HEK293 (cell line): ENCODE results near the gene NAP1L1.

Experiments used
- BCL11A ChIP-seq: fragments of 450-650 bp; formaldehyde crosslinking; IDR thresholded peaks from 2 replicates; pipeline ENCODE4 v1.5.1; 2016; ENCODE audit warnings: low read depth, missing biosample characterization, missing genetic modification characterization
- MZF1 ChIP-seq: fragments of 450-650 bp; formaldehyde crosslinking; IDR thresholded peaks from 2 replicates; pipeline ENCODE4 v1.5.1; 2017; ENCODE audit warnings: missing biosample characterization, missing genetic modification characterization, borderline replicate concordance
- TCF7L2 ChIP-seq: IDR thresholded peaks from 2 replicates; pipeline ENCODE4 v1.6.1; 2011; ENCODE audit warnings: low read depth, mild to moderate bottlenecking, inconsistent platforms, low read length, moderate library complexity, borderline replicate concordance
- WT1 ChIP-seq: fragments of 450-650 bp; formaldehyde crosslinking; IDR thresholded peaks from 2 replicates; pipeline ENCODE4 v1.5.1; 2016; ENCODE audit warnings: missing biosample characterization, missing genetic modification characterization
- YY1 ChIP-seq: fragments of 450-650 bp; formaldehyde crosslinking; IDR thresholded peaks from 2 replicates; pipeline ENCODE4 v1.5.1; 2018; ENCODE audit warnings: missing biosample characterization, missing genetic modification characterization
- ZNF248 ChIP-seq: fragments of 450-650 bp; formaldehyde crosslinking; IDR thresholded peaks from 2 replicates; pipeline ENCODE4 v1.5.1; 2017; ENCODE audit warnings: missing biosample characterization, missing genetic modification characterization
- ZNF510 ChIP-seq: fragments of 450-650 bp; formaldehyde crosslinking; IDR thresholded peaks from 2 replicates; pipeline ENCODE4 v1.5.1; 2018; ENCODE audit warnings: mild to moderate bottlenecking, missing genetic modification characterization, missing biosample characterization; ENCODE audit not compliant: insufficient replicate concordance
- ZNF830 ChIP-seq: fragments of 450-650 bp; IDR thresholded peaks from 2 replicates; pipeline ENCODE4 v1.5.0; 2018; ENCODE audit warnings: missing biosample characterization, missing genetic modification characterization, low read depth, mild to moderate bottlenecking, moderate library complexity
- ZNF837 ChIP-seq: fragments of 450-650 bp; formaldehyde crosslinking; IDR thresholded peaks from 2 replicates; pipeline ENCODE4 v1.5.1; 2016; ENCODE audit warnings: missing biosample characterization, missing genetic modification characterization
- TF ChIP-seq, protein P1 (sequence below): fragments of 450-650 bp; formaldehyde crosslinking; IDR thresholded peaks from 2 replicates; pipeline ENCODE4 v1.5.1; 2016; ENCODE audit warnings: missing biosample characterization, missing genetic modification characterization
- TF ChIP-seq, protein P2 (sequence below): fragments of 450-650 bp; formaldehyde crosslinking; IDR thresholded peaks from 2 replicates; pipeline ENCODE4 v1.5.1; 2016; ENCODE audit warnings: missing biosample characterization, missing genetic modification characterization, borderline replicate concordance
- TF ChIP-seq, protein P3 (sequence below): fragments of 450-650 bp; formaldehyde crosslinking; IDR thresholded peaks from 2 replicates; pipeline ENCODE4 v1.5.0; 2017; ENCODE audit warnings: missing biosample characterization, missing genetic modification characterization, borderline replicate concordance

DNA sequence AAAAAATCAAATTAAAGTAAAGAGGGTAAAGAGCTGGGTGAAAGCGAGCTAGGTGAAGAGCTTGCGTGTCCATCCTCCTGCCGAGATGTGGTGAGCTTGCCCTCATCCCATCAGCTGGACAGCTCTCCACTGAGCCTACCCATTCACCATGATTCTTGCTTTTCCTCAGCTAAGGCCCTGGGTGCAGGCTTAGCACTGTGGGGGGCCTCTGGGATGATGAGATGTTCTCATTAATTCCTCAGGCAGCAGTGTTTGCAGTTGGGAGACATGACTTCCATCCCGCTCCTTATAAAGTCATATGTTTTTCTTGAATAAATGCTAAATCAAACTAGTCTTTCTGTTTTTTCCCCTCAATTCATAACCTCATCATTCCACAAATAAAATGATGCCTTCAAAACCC is 70.9 kb downstream of the NAP1L1 start:
- TF ChIP-seq TCF7L2, result no peak
- TF ChIP-seq, protein P1, sequence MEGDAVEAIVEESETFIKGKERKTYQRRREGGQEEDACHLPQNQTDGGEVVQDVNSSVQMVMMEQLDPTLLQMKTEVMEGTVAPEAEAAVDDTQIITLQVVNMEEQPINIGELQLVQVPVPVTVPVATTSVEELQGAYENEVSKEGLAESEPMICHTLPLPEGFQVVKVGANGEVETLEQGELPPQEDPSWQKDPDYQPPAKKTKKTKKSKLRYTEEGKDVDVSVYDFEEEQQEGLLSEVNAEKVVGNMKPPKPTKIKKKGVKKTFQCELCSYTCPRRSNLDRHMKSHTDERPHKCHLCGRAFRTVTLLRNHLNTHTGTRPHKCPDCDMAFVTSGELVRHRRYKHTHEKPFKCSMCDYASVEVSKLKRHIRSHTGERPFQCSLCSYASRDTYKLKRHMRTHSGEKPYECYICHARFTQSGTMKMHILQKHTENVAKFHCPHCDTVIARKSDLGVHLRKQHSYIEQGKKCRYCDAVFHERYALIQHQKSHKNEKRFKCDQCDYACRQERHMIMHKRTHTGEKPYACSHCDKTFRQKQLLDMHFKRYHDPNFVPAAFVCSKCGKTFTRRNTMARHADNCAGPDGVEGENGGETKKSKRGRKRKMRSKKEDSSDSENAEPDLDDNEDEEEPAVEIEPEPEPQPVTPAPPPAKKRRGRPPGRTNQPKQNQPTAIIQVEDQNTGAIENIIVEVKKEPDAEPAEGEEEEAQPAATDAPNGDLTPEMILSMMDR (tag by site-specific recombination), result no peak
- TF ChIP-seq ZNF837 (tag by site-specific recombination), result no peak
- TF ChIP-seq ZNF510 (tag by site-specific recombination), result no peak
- TF ChIP-seq, protein P2, sequence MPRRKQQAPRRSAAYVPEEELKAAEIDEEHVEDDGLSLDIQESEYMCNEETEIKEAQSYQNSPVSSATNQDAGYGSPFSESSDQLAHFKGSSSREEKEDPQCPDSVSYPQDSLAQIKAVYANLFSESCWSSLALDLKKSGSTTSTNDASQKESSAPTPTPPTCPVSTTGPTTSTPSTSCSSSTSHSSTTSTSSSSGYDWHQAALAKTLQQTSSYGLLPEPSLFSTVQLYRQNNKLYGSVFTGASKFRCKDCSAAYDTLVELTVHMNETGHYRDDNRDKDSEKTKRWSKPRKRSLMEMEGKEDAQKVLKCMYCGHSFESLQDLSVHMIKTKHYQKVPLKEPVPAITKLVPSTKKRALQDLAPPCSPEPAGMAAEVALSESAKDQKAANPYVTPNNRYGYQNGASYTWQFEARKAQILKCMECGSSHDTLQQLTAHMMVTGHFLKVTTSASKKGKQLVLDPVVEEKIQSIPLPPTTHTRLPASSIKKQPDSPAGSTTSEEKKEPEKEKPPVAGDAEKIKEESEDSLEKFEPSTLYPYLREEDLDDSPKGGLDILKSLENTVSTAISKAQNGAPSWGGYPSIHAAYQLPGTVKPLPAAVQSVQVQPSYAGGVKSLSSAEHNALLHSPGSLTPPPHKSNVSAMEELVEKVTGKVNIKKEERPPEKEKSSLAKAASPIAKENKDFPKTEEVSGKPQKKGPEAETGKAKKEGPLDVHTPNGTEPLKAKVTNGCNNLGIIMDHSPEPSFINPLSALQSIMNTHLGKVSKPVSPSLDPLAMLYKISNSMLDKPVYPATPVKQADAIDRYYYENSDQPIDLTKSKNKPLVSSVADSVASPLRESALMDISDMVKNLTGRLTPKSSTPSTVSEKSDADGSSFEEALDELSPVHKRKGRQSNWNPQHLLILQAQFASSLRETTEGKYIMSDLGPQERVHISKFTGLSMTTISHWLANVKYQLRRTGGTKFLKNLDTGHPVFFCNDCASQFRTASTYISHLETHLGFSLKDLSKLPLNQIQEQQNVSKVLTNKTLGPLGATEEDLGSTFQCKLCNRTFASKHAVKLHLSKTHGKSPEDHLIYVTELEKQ (tag by site-specific recombination), result no peak
- TF ChIP-seq, protein P3, sequence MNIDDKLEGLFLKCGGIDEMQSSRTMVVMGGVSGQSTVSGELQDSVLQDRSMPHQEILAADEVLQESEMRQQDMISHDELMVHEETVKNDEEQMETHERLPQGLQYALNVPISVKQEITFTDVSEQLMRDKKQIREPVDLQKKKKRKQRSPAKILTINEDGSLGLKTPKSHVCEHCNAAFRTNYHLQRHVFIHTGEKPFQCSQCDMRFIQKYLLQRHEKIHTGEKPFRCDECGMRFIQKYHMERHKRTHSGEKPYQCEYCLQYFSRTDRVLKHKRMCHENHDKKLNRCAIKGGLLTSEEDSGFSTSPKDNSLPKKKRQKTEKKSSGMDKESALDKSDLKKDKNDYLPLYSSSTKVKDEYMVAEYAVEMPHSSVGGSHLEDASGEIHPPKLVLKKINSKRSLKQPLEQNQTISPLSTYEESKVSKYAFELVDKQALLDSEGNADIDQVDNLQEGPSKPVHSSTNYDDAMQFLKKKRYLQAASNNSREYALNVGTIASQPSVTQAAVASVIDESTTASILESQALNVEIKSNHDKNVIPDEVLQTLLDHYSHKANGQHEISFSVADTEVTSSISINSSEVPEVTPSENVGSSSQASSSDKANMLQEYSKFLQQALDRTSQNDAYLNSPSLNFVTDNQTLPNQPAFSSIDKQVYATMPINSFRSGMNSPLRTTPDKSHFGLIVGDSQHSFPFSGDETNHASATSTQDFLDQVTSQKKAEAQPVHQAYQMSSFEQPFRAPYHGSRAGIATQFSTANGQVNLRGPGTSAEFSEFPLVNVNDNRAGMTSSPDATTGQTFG (tag by site-specific recombination), result no peak
- no peak for TF ChIP-seq YY1 (tag by site-specific recombination)
- no peak for TF ChIP-seq ZNF248
- TF ChIP-seq MZF1 (tag by site-specific recombination), result no peak
- no peak for TF ChIP-seq WT1
- TF ChIP-seq ZNF830 (tag by site-specific recombination), result no peak
- TF ChIP-seq BCL11A (tag by site-specific recombination), result no peak
